Measurements from ENCODE around the gene TRPM4.

DNA sequence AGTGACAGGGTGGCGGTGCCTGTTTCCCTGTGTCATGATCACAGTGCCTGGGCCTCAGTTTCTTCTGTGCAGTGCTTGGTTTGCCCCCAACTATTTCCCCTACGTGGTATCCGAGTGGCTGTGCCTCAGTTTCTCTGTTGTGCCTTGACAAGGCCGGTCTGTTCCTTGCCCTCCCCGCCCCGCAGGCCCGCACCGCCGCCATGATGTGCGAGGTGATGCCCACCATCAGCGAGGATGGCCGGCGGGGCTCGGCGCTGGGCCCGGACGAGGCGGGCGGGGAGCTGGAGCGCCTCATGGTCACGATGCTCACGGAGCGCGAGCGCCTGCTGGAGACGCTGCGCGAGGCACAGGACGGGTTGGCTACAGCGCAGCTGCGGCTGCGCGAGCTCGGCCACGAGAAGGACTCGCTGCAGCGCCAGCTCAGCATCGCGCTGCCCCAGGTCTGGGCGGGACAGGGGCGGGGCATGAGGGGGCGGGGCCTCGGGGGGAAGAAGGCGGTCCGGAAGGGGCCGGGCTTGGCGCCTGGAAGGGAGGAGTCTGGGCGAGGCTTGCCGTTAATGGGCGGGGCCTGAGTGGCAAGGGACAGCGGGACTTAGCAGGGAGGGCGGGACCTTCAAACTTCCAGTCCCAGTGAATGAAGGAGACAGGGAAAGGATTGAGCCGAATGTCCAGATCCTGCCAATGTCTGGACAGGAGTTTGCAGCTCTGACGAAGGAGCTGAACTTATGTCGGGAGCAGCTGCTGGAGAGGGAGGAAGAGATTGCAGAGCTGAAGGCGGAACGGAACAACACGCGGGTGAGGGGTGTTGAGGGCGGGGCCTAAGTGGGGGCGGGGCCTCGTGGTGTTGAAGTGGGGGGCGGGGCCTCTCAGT, 29.7 kb upstream of the TRPM4 start:
- TF ChIP-seq POLR2AphosphoS5 (IDR thresholded peaks at IDR 0.05; ENCODE audit: low read depth, low read length) = no peak
- no peak for TF ChIP-seq POLR2A (IDR thresholded peaks at IDR 0.05; ENCODE audit: low read depth, low read length)

Measured in GM12891 (cell line).